Ramos (cell line): ENCODE results near the gene CAMK2D.
"Not testable (repeated sequence)": the region's sequence is repeated elsewhere in the genome, so short reads cannot be mapped to it uniquely, and the experiment has no call there.

Source experiments
- in situ Hi-C: fragments of 300-500 bp; cut with MboI; formaldehyde crosslinking; loops from one replicate; pipeline ENCODE4 v1.14.3; 2022; ENCODE audit warnings: low sequenced_read_pairs; ENCODE audit not compliant: unreplicated experiment

The CAMK2D gene

GRCh38 chr4:113761620-113762185, at the start of gene CAMK2D:
Gene CAMK2D (minus strand): TSS chr4:113761738. CDS start chr4:113761068, 670 bp downstream.
- in situ Hi-C loops, result loop anchor here (5.0 kb wide), 1 partner anchor 214 kb away; no protein-coding TSS in a partner anchor

DNA sequence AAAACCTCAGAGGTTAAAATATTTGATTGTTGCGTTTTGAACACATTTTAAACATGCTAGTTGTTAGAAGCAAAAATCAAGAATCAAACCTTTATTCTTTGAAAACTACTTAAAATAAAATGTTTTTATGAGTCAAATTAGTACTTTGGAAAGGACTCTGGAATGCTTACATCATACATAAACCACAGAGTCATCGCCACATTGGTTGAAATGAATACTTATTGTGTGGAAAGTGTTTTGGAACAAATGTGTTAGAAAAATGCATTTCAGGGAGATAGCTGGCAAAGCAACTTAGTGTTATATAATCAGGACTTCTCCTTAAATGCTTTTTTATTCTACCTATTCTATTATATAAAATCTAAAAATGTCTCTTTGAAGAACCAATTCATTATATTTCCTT, 49.4 kb upstream of the CAMK2D start:
- in situ Hi-C loops, result no loop called here

DNA sequence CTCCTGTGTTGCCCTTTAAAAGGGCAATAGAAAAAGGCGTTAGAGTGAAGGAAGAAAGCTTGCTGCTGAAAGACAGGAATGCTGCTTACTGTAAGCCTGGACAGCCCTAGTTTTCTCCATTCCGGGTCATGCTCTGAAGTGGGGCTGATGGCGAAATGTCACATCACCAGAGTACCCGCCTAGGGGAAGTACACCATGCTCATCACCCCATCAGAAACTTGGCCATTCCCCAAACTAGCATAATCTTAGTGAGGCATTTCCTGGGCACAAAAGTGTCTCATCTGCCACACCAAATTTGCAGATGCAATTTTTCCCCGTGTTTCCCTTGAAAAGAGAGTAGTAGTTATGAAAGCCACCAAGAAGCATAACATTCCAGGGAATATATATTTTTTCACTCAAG, 47.8 kb upstream of the CAMK2D start:
- in situ Hi-C loops, result no loop called here

DNA sequence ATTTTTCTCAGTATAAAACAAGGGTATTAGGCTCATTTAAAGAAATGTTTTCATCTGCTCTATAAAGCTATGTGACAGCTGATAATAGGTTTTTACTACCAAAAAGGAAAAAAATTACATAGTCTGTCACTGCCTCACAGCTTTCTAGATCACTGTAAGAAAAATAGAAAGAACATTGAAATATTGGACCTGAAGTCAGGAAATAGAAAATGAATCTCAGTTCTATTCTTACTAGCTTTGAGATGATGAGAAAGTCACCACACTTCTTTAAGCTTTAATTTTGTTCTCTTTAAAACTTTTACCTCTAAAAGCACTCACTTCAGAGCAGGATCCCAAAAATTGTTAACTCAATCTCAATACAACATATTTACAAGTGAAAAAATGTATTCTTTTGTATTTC, 45.3 kb upstream of the CAMK2D start:
- in situ Hi-C loops, result no loop called here

DNA sequence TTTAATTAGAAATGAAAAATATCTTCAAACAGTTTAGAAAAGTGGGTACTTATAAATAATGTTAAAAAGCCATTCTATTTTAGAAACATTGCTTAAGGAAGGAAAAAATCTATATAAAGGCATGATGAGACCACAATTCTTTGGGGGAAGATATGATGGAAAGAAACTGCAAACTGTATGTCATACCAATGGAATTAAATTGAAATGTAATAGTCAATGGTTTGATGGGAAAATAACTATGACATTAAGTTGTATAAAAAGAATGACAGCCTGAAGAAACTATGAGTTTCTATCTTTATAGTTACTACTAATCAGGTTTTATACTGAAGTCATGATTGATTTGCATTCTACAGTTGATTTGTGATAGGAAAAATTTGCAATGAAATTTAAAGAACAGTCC, 40.3 kb upstream of the CAMK2D start:
- in situ Hi-C loops, result no loop called here

DNA sequence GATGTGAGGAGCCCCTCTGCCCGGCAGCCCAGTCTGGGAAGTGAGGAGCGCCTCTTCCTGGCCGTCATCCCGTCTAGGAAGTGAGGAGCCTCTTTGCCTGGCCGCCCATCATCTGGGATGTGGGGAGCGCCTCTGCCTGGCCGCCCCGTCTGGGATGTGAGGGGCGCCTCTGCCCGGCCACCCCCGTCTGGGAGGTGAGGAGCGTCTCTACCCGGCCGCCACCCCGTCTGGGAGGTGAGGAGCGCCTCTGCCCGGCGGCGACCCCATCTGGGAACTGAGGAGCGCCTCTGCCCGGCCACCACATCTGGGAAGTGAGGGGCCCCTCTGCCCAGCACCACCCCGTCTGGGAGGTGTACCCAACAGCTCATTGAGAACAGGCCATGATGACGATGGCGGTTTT, 34.8 kb upstream of the CAMK2D start:
- in situ Hi-C loops, result not testable (repeated sequence)

- in situ Hi-C loops, result no loop called here
These were observed 28.9 kb upstream of the CAMK2D start for GRCh38 chr4:113790478-113790877.

GRCh38 chr4:113788888-113789287, 27.4 kb upstream of the CAMK2D start:
- in situ Hi-C loops, result no loop called here

DNA sequence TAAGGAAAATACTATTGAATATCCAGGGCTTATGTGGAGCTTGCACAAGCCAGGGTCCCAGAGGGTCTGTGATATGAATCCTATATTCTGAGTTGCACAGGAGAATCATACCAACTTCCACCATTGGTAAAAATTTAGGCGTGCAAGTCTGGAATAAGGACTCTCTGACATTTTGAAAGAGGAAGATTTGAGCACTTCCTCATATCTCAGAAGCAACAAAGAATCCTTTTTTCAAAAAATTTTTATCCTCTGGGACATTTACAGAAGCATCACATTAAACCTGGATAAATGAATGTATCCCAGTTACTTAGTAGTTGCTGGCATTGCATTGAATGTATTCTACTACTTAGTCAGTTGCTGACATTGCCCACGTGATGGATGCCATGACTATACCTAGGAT, 24.2 kb upstream of the CAMK2D start:
- in situ Hi-C loops, result no loop called here

GRCh38 chr4:113784497-113785250, 23.1 kb upstream of the CAMK2D start:
- in situ Hi-C loops, result no loop called here

DNA sequence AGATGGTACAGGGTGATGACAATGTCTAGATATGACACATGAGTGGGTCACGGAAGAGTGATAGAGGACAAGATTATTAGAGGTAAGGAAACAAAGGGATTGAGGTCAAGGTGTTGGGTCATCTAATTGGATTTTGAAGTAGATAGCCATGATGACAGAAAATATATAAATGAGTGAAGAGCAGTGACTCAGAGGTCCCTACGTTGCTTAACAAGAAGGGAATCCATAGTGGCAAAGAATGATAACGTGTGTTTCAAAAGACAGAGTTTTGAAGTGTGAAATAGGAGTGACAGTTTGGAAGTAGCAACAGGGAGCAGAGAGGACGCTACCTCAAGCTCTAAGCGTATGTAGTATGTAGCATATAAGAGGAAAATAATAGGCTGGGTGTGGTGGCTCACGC, 22.2 kb upstream of the CAMK2D start:
- in situ Hi-C loops, result no loop called here

DNA sequence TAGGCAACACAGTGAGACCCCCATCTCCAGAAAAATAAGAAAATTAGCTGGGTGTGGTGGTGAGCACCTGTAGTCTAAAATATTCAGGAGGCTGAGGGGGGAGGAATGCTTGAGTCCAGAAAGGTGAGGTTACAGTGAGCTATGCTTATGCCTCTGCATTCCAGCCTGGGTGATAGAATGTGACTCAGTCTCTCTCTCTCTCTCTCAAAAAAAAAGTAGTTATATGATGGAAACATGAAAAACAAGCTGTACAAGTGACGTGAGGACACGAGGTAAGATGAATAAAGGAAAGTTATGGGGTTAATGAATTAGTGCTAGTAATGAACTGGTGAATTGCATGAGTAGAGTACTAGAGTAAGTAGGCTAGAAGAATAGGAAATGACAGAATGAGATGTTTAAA, 21.8 kb upstream of the CAMK2D start:
- in situ Hi-C loops, result no loop called here

- in situ Hi-C loops, result no loop called here
These were observed 20.0 kb upstream of the CAMK2D start for GRCh38 chr4:113781439-113782040.

DNA sequence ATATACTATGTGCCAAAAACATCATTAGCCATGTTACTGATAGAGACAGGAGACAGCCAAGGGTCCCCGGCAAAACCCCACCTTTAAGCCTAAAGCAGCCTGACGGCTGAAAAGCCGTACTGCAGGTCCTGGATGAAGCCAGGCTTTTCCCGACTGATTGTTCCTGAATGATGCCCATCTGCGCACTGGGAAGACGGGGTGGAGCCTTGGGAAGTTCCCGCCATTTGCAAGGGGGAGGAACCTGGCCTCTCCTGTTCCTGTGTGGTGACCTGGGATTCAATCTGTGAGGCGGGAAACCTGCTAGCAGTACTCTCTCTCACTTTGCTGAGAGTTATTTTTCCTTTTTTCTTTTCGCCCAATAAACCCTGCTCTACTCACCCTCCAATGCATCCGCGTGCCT, 15.1 kb upstream of the CAMK2D start:
- in situ Hi-C loops, result no loop called here

DNA sequence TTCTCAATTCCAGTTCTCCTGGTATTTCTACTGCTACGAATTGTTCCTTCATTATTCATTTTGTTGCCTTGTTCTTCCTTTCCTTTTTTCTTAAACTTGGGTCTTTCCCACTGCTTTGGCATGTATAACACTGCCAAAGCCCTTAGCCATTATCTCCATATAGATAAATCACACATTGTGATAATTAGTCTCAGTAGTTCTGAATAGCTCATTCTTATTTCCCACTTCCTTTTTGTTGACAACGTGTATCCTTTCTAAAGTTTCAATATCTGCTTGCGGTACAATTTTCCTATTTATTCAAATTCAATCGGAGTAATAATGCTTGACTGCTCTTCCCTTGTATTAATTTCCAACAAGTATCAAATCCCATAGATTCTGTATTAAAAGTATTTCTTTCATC, 14.5 kb upstream of the CAMK2D start:
- in situ Hi-C loops, result no loop called here

- in situ Hi-C loops, result no loop called here
These were observed 12.2 kb upstream of the CAMK2D start for GRCh38 chr4:113773756-113774155.

DNA sequence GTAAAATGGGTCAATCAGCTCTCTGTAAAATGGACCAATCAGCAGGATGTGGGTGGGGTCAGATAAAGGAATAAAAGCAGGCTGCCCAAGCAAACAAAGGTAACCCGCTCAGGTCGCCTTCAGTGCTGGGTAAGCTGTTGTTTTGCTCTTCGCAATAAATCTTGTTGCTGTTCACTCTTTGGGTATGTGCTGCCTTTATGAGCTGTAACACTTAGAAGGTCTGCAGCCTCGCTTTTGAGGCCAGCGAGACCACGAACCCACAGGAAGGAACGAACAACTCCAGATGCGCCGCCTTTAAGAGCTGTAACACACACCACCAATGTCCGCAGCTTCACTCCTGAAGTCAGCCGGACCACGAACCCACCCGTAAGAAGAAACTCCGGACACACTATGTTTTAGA, 11.5 kb upstream of the CAMK2D start:
- in situ Hi-C loops, result no loop called here

- in situ Hi-C loops, result no loop called here
These were observed 10.8 kb upstream of the CAMK2D start for GRCh38 chr4:113772319-113772718.

- in situ Hi-C loops, result no loop called here
These were observed 8.2 kb upstream of the CAMK2D start for GRCh38 chr4:113769744-113770143.

DNA sequence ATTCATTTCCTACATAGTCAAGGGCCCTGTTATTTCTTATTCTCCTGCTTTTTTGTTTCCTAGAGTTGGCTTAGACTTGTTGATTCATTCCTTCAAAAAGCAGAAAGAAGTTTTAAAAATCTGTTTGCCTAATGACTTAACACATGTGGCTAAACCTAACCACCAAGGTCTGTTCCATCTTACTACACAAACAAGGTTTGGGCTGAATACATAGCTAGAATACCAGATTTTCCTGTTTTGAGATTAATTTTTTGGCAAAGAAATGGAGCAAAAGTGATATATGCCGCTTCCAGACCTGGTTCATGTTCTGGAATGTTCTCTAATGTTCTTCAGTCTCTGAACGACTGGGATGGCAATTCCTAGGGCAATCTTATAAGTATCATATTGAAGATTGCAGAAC, 7.4 kb upstream of the CAMK2D start:
- in situ Hi-C loops, result no loop called here

- in situ Hi-C loops, result no loop called here
These were observed 5.3 kb upstream of the CAMK2D start for GRCh38 chr4:113766882-113767281.
